Subcutaneous adipose tissue (tissue), 4 donors: ENCODE measurements around the gene NRSN2. TPM values are rescaled to one million over a fixed set of nuclear protein-coding genes. Genes with fewer than 3 reads are reported as not detected.

Source experiments
- CTCF ChIP-seq: fragments of 450-650 bp; IDR thresholded peaks from one replicate; pipeline ENCODE4 v1.5.1; 2016; ENCODE audit warnings: low read depth, mild to moderate bottlenecking, control low read depth, antibody characterized with exemption, moderate library complexity
- total RNA-seq, 4 donors: library from RNA; depleted of rRNA; stranded (reverse); fragments of >200 nt; gene quantifications; one replicate each; pipeline ENCODE4 v1.1.0, GENCODE V29; 2016

The NRSN2 gene
- total RNA-seq, 4 donors from 2014 or later: 5.2 to 9.4 (median 7.6) TPM

- no peak for TF ChIP-seq CTCF
These were observed 38.4 kb upstream of the NRSN2 start for GRCh38 chr20:308427-309038.

- no peak for TF ChIP-seq CTCF
These were observed 37.5 kb upstream of the NRSN2 start for GRCh38 chr20:309306-309840.

- no peak for TF ChIP-seq CTCF
These were observed 36.9 kb upstream of the NRSN2 start for GRCh38 chr20:309841-310644.

GRCh38 chr20:310645-311044, 36.3 kb upstream of the NRSN2 start:
- no peak for TF ChIP-seq CTCF

- TF ChIP-seq CTCF: no peak
These were observed 35.3 kb upstream of the NRSN2 start for GRCh38 chr20:311609-312008.

GRCh38 chr20:312067-312466, 34.8 kb upstream of the NRSN2 start:
- no peak for TF ChIP-seq CTCF

GRCh38 chr20:312866-313265, 34.0 kb upstream of the NRSN2 start:
- no peak for TF ChIP-seq CTCF
